ENCODE results near the gene DUSP3.

DNA sequence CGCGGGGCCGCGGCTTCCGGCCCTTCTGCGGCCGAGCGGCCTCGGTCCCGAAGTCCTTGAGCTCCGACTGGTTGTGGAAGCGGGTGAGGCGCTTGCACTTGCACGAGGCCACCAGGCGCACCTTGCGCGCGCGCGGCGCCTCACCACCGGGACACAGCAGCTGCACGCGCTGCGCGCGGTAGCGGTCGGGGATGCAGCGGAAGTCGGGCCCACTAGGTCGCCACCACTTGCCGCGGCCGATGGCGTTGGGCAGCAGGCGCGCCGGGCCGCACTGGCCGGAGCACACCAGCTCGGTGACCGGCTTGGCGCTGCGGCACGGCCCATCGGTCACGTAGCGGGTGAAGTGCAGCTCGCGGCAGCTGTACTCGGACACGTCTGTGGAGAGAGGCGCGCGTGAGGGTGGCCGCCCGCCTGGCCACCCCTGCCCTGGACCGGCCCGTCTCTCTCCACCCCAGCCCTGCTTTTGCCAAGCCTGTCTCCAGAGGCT, 23.3 kb downstream of the DUSP3 start:
- TF ChIP-seq, protein P1, sequence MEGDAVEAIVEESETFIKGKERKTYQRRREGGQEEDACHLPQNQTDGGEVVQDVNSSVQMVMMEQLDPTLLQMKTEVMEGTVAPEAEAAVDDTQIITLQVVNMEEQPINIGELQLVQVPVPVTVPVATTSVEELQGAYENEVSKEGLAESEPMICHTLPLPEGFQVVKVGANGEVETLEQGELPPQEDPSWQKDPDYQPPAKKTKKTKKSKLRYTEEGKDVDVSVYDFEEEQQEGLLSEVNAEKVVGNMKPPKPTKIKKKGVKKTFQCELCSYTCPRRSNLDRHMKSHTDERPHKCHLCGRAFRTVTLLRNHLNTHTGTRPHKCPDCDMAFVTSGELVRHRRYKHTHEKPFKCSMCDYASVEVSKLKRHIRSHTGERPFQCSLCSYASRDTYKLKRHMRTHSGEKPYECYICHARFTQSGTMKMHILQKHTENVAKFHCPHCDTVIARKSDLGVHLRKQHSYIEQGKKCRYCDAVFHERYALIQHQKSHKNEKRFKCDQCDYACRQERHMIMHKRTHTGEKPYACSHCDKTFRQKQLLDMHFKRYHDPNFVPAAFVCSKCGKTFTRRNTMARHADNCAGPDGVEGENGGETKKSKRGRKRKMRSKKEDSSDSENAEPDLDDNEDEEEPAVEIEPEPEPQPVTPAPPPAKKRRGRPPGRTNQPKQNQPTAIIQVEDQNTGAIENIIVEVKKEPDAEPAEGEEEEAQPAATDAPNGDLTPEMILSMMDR (IDR thresholded peaks at IDR 0.05): no peak
- TF ChIP-seq POLR2A (IDR thresholded peaks at IDR 0.05): no peak

Data from uterus (tissue), 2 donors.